Astrocyte (in vitro differentiated cells and primary cell): ENCODE measurements around the gene GOLPH3.

Source experiments
- EZH2 ChIP-seq: IDR thresholded peaks from 2 replicates; pipeline ENCODE4 v1.6.1; 2012; ENCODE audit warnings: mild to moderate bottlenecking, low read length, inconsistent platforms; ENCODE audit not compliant: insufficient read depth
- TF ChIP-seq, protein P1 (sequence below): IDR thresholded peaks from 2 replicates; pipeline ENCODE4 v1.5.1; 2011; ENCODE audit warnings: low read depth, mild to moderate bottlenecking, inconsistent platforms, low read length, moderate library complexity; ENCODE audit not compliant: insufficient read depth

- TF ChIP-seq, protein P1, sequence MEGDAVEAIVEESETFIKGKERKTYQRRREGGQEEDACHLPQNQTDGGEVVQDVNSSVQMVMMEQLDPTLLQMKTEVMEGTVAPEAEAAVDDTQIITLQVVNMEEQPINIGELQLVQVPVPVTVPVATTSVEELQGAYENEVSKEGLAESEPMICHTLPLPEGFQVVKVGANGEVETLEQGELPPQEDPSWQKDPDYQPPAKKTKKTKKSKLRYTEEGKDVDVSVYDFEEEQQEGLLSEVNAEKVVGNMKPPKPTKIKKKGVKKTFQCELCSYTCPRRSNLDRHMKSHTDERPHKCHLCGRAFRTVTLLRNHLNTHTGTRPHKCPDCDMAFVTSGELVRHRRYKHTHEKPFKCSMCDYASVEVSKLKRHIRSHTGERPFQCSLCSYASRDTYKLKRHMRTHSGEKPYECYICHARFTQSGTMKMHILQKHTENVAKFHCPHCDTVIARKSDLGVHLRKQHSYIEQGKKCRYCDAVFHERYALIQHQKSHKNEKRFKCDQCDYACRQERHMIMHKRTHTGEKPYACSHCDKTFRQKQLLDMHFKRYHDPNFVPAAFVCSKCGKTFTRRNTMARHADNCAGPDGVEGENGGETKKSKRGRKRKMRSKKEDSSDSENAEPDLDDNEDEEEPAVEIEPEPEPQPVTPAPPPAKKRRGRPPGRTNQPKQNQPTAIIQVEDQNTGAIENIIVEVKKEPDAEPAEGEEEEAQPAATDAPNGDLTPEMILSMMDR: peak; percentile 78
- TF ChIP-seq EZH2: no peak
Measured at GRCh38 chr5:32076699-32077695, 97.1 kb downstream of the GOLPH3 start.
